ENCODE results near the gene DGKH.

- TF ChIP-seq CTCF (IDR thresholded peaks at IDR 0.05) (no peak), EZH2 (IDR thresholded peaks at IDR 0.05; ENCODE audit: borderline replicate concordance, insufficient read depth, low read depth, low read length, poor library complexity, severe bottlenecking) (no peak)
Observed at GRCh38 chr13:42014119-42014518, 34.3 kb upstream of the DGKH start.

All from B cell (primary cell).